Activated CD8-positive, alpha-beta memory T cell treated with anti-CD3 and anti-CD28 coated beads for 48 hours (primary cell): ENCODE data around the gene LDAH.
"Not testable (repeated sequence)": the region's sequence is repeated elsewhere in the genome, so short reads cannot be mapped to it uniquely, and the experiment has no call there.

Experiments used
- DNase-seq, 3 experiments: peaks; one replicate each; pipeline ENCODE4 v3.0.0-alpha.2; 2020; ENCODE audit warnings: low read depth in 2 of 3, low spot score in 2 of 3

The LDAH gene

DNA sequence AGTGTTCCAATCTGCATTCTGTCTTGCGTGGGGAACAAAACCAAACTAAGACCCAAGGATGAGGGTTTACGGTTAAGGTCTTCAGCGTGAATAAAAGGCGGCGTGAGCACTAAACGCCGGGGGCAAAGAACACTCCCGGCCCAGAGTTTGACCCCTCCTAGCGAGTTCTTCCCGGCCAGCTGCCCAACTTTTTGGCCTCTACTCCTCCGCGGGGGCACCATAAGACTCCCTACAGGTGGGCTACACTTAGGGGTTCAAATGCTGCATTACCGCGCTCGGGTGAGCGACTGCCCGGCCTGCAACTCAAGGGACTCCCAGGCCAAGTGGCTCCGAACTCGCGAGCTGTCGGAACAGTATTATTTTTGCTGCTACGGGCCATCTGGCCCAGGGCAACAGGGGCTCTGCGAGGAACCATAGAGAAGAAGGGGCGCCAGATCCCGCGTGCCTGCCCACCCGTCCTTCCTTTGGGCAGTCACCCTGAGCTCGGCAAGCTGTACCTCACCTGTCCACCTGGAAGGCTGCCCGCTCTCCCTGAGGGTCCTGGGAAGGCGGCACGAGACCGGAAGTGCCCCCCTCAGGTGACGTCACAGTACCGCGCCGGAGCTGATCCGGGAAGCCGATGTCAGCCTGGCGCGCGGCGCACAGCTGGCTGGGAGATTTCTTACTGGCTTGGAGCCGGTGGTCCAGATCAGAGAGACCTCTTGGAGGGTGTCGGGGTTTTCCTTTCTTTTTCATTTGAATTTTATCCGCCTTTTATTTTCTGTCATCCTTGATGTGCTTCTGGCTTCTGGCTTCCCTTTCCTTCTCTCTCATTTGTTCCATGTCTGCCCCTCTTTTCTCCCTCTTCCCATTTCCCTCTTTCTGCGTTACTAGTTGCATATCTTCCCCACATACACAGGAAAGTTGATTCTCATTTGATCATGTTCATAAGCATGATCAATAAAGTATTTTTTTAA lies at the start of gene LDAH:
TSS of gene LDAH (minus strand) at position 567 of the 956 bp plus-strand sequence. CDS start 21,638 bp downstream, outside the sequence.
- peak; percentile 67 to 83 (median 81) for DNase-seq

DNA sequence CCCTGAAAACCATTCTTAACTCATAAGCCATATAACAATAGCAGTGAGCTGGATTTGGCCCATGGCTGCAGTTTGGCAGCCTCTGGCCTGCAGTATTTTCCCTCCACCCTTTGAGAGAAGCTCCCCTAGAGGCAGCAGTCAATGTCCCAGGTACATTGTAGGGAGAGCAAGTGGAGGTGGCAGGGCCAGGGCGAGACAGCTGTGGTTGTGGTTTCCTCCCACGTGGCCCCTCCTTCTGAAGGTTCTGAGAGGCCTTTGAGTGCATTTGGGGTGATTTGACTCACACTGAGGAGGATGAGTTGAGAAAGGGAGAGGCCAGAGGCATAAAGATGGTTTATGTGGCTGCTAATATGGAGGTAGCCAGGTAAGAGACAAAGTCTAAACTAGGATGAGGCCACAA lies 45.5 kb upstream of the LDAH start:
- DNase-seq: peak; percentile 22 to 52 (median 46)

GRCh38 chr2:20862850-20863249 lies 39.9 kb upstream of the LDAH start:
- DNase-seq: no peak

- DNase-seq: no peak
Measured at GRCh38 chr2:20855456-20855855, 32.6 kb upstream of the LDAH start.

DNA sequence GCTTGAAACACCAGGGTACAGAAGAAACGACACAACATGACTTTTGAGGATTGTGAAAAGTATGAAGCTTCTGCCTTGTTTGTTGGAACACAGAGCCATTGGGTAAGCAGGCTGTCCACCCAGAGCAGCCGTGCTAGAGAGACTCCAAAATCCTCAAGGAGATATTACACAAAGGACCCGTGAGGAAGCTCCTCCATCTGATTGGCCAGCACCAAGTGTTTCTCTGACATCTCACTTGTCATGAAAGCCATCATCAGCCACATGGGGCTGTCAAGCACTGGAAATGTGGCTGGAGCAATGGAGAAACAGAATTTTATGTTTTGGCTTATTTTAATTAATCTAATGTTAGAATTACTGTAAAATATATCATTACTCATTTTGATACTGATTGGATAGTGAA lies 29.8 kb upstream of the LDAH start:
- no peak for DNase-seq

GRCh38 chr2:20852139-20852538 lies 29.2 kb upstream of the LDAH start:
- no peak for DNase-seq

- no peak for DNase-seq
Measured at GRCh38 chr2:20844246-20844645, 21.3 kb upstream of the LDAH start.

- DNase-seq: no peak
Measured at GRCh38 chr2:20839052-20839451, 16.2 kb upstream of the LDAH start.

GRCh38 chr2:20838016-20838415 lies 15.1 kb upstream of the LDAH start:
- no peak for DNase-seq

GRCh38 chr2:20836521-20836920 lies 13.6 kb upstream of the LDAH start:
- no peak for DNase-seq

- no peak for DNase-seq
Measured at GRCh38 chr2:20834331-20834730, 11.4 kb upstream of the LDAH start.

GRCh38 chr2:20832606-20833005 lies 9.7 kb upstream of the LDAH start:
- DNase-seq: no peak

GRCh38 chr2:20829861-20830260 lies 7.0 kb upstream of the LDAH start:
- DNase-seq: no peak

DNA sequence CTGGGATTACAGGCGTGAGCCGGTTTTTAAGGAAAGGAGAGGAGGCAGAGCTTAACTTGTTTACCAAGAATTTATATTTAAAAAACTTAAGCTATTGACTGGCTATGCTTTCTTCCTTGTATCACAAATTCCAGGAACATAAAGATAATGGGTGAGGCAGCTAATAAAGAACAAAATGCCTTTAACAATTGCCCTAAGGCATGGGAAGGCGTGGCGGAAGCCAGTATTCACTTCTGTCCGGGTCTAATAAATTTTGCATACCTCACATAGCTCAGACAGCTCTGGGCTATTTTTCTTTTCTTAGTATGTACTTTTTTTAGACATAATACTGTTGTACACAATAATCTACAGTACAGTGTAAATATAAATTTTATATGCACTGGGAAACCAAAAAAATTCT lies 1.0 kb upstream of the LDAH start:
- no peak for DNase-seq

DNA sequence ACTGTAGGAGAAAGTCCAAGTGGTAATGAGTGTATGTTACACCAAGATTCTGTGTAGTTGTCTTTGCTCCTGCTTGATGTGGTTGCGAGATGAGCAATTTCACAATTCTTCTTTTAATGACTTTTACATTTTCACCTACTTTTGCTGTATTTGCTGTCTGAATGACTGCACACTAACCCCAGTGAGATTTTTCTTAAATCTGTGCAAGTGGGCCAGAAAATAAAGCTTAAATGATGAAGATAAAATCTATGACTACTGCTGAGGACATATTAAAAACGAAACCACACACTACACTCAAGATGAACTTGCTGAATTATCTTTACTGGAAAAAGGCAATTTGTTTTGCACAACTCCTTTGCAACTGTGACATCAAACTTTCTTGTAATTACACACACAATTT lies 4.1 kb downstream of the LDAH start:
- DNase-seq: no peak

DNA sequence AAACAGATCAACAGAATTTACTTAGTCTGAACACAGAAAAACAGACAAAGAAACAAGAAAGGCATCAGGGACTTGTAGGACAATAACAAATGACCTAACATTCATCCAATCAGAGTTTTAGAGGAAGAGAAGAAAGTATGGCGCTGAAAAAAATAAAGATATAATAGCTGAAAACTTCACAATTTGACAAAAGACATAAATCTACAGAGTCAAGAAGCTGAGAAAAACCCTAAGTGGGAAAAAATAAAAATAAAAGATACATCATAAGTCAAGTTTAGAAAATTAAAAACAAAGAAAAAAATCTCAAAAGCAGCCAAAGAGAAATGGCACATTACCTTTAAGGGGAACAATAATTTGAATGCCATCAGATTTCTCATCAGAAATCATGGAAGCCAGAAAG lies 7.7 kb downstream of the LDAH start:
- DNase-seq: no peak

GRCh38 chr2:20812779-20813178 lies 10.1 kb downstream of the LDAH start:
- DNase-seq: no peak

- DNase-seq: no peak
Measured at GRCh38 chr2:20806286-20806685, 16.6 kb downstream of the LDAH start.

DNA sequence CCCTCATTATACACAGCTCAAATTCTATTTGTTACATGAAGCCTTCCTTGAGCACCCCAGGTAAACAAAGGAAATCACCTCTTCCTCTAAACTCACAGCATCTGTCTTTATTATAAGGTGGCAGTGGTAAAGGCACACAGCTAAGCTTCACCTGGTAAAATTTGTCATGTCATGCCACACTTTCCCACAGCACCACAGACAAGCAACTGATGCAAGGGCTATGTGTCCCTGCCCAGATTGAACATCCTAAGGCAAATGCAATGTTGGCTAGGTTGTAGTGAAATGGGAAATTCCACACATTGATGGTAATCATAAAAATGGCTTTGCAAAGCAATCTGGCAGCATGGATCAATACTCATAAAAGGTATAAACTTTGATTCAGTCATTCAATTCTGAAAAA lies 18.9 kb downstream of the LDAH start:
- no peak for DNase-seq

- DNase-seq: no peak
Measured at GRCh38 chr2:20803226-20803682, 19.6 kb downstream of the LDAH start.

- DNase-seq: no peak
Measured at GRCh38 chr2:20797096-20797495, 25.8 kb downstream of the LDAH start.

DNA sequence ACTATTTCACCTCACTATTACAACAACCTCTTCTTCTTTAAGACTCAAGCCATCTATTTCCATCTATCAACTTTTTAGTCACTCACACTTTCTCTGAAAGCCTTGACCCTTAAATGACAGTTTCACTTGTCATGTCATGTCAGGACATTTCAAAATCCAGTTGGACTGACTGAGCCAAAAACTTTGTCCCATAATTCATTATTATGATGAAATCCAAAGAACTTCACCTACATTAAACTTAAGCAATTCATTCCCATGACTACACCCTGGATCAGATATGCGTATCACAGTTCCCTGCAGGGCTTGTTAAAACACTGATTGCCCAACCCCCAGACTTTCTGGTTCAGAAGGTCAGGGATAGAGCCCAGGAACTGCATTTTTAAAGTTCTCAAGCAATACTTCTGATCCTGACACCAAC lies 26.5 kb downstream of the LDAH start:
- DNase-seq: no peak

- DNase-seq: not testable (repeated sequence)
Measured at GRCh38 chr2:20793944-20794343, 29.0 kb downstream of the LDAH start.
